CD4-positive, alpha-beta T cell treated with Interleukin-6 for 4 hours (primary cell): ENCODE results near the gene KNCN.

Experiments used
- DNase-seq: peaks from one replicate; pipeline ENCODE4 v3.0.0-alpha.2; 2020; ENCODE audit warnings: mixed read lengths

KNCN gene

GRCh38 chr1:46551597-46552095, at the start of gene KNCN:
Gene KNCN, minus strand, starts transcription at chr1:46551647. Its CDS starts 432 bp downstream, at chr1:46551215.
- DNase-seq = no peak

- no peak for DNase-seq
Observed at GRCh38 chr1:46599059-46599970, 47.9 kb upstream of the KNCN start.

GRCh38 chr1:46596846-46597245, 45.4 kb upstream of the KNCN start:
- DNase-seq = no peak

GRCh38 chr1:46596036-46596435, 44.6 kb upstream of the KNCN start:
- no peak for DNase-seq

- DNase-seq = peak; percentile 45
Observed at GRCh38 chr1:46595127-46595526, 43.7 kb upstream of the KNCN start.

- DNase-seq = no peak
Observed at GRCh38 chr1:46594063-46594462, 42.6 kb upstream of the KNCN start.

GRCh38 chr1:46592823-46593222, 41.4 kb upstream of the KNCN start:
- no peak for DNase-seq

GRCh38 chr1:46589529-46589928, 38.1 kb upstream of the KNCN start:
- no peak for DNase-seq

- no peak for DNase-seq
Observed at GRCh38 chr1:46587069-46587468, 35.6 kb upstream of the KNCN start.

GRCh38 chr1:46585312-46585938, 34.0 kb upstream of the KNCN start:
- no peak for DNase-seq

GRCh38 chr1:46583494-46583893, 32.0 kb upstream of the KNCN start:
- no peak for DNase-seq

GRCh38 chr1:46582972-46583371, 31.5 kb upstream of the KNCN start:
- DNase-seq = no peak

GRCh38 chr1:46581681-46582455, 30.4 kb upstream of the KNCN start:
- no peak for DNase-seq

- DNase-seq = no peak
Observed at GRCh38 chr1:46580140-46580903, 28.9 kb upstream of the KNCN start.

GRCh38 chr1:46577671-46578070, 26.2 kb upstream of the KNCN start:
- no peak for DNase-seq

- DNase-seq = no peak
Observed at GRCh38 chr1:46576596-46576995, 25.1 kb upstream of the KNCN start.

- DNase-seq = no peak
Observed at GRCh38 chr1:46575778-46576177, 24.3 kb upstream of the KNCN start.

GRCh38 chr1:46575300-46575699, 23.9 kb upstream of the KNCN start:
- no peak for DNase-seq

- no peak for DNase-seq
Observed at GRCh38 chr1:46571691-46572225, 20.3 kb upstream of the KNCN start.

GRCh38 chr1:46569884-46570725, 18.7 kb upstream of the KNCN start:
- no peak for DNase-seq

- no peak for DNase-seq
Observed at GRCh38 chr1:46569116-46569515, 17.7 kb upstream of the KNCN start.
